ENCODE results near the gene SLCO2A1. TPM values are rescaled to one million over a fixed set of nuclear protein-coding genes. Genes with fewer than 3 reads are reported as not detected.

SLCO2A1 gene
- total and polyA plus RNA-seq, 11 donors, result 2.8 to 28.4 (median 13.9) TPM

GRCh38 chr3:133944641-133945380, 84.9 kb downstream of the SLCO2A1 start:
- 46 to 64% (median 59%) methylated on average over 12 to 13 of the region's 13 CpGs for WGBS, 4 donors
- intact Hi-C loops (cut with DNase I), result loop anchor here in 2 of 10 donors (5.0 kb wide), 2 partner anchors 82 to 87 kb away; partner anchors contain the start of gene SLCO2A1 (in 1 of the 2)
- Histone ChIP-seq H3K9me3 (no peaks in the 10 kb centered on the region), H3K4me1 (peaks cover 0 to 61% (median 32%) of the 10 kb centered on the region in 12 donors), H3K4me3 (no peak overlapping the region), H3K27me3 (no peaks in the 10 kb centered on the region), H3K27ac (peak overlapping the region in 11 of 12 donors; percentile 5 to 78 (median 59)), H3K36me3 (no peaks in the 10 kb centered on the region)
- TF ChIP-seq POLR2A (IDR thresholded peaks at IDR 0.05) (no peak), CTCF (IDR thresholded peaks at IDR 0.05) (no peak)
- DNase-seq (peak in 1 of 5 donors; percentile 75), ATAC-seq (peak; percentile 49 to 63 (median 56))

GRCh38 chr3:133944181-133944580, 85.5 kb downstream of the SLCO2A1 start:
- H3K4me1 ChIP-seq, result peaks cover 0 to 60% (median 30%) of the 10 kb centered on the region in 12 donors
- intact Hi-C loops (cut with DNase I), result loop anchor here in 1 of 10 donors (5.0 kb wide), 1 partner anchor 83 kb away; the partner anchor contains the start of gene SLCO2A1
- ATAC-seq, result no peak

GRCh38 chr3:133943639-133944141, 86.0 kb downstream of the SLCO2A1 start:
- 75 to 90% (median 78%) methylated on average over 5 of the region's 5 CpGs for WGBS, 4 donors
- peak overlapping the region in 6 of 12 donors; percentile 6 to 77 (median 50) for H3K27ac ChIP-seq
- no peaks in the 10 kb centered on the region for H3K36me3 ChIP-seq
- DNase-seq (no peak), ATAC-seq (peak in 2 of 4 donors; percentile 4 to 23)
- peaks cover 0 to 59% (median 27%) of the 10 kb centered on the region in 12 donors for H3K4me1 ChIP-seq
- H3K27me3 ChIP-seq, result no peaks in the 10 kb centered on the region
- TF ChIP-seq CTCF (IDR thresholded peaks at IDR 0.05) (no peak), POLR2A (IDR thresholded peaks at IDR 0.05) (no peak)
- no peak overlapping the region for H3K4me3 ChIP-seq
- no peaks in the 10 kb centered on the region for H3K9me3 ChIP-seq
- intact Hi-C loops (cut with DNase I), result loop anchor here in 1 of 10 donors (5.0 kb wide), 1 partner anchor 84 kb away; the partner anchor contains the start of gene SLCO2A1

More at GRCh38 chr3:133944181-133944580, 85.5 kb downstream of the SLCO2A1 start:
- H3K4me3 ChIP-seq, result no peak overlapping the region
- DNase-seq, result no peak
- no peaks in the 10 kb centered on the region for H3K36me3 ChIP-seq
- 84 to 93% (median 88%) methylated on average over 2 of the region's 2 CpGs for WGBS, 4 donors
- TF ChIP-seq CTCF (IDR thresholded peaks at IDR 0.05), result no peak
- no peak for TF ChIP-seq POLR2A (IDR thresholded peaks at IDR 0.05)
- H3K27ac ChIP-seq, result peak overlapping the region in 10 of 12 donors; percentile 18 to 78 (median 55)
- H3K27me3 ChIP-seq, result no peaks in the 10 kb centered on the region
- H3K9me3 ChIP-seq, result no peaks in the 10 kb centered on the region

- Histone ChIP-seq H3K27me3 (no peaks in the 10 kb centered on the region), H3K36me3 (no peaks in the 10 kb centered on the region), H3K4me3 (no peak overlapping the region), H3K4me1 (peaks cover 0 to 54% (median 26%) of the 10 kb centered on the region in 12 donors), H3K27ac (peak overlapping the region in 1 of 12 donors; percentile 15), H3K9me3 (no peaks in the 10 kb centered on the region)
- 94 to 97% (median 97%) methylated on average over 2 of the region's 2 CpGs for WGBS, 4 donors
- DNase-seq (peak in 1 of 5 donors; percentile 4), ATAC-seq (no peak)
- TF ChIP-seq CTCF (IDR thresholded peaks at IDR 0.05) (no peak), POLR2A (IDR thresholded peaks at IDR 0.05) (no peak)
- intact Hi-C loops (cut with DNase I), result loop anchor here in 1 of 10 donors (5.0 kb wide), 1 partner anchor 84 kb away; the partner anchor contains the start of gene SLCO2A1
These were observed 86.6 kb downstream of the SLCO2A1 start for GRCh38 chr3:133943031-133943535.
